K562 (cell line): ENCODE data around the gene POLD1. TPM values are rescaled to one million over a fixed set of nuclear protein-coding genes. Genes with fewer than 3 reads are reported as not detected.

Source experiments
- CBX1 ChIP-seq: sonication (generic); IDR thresholded peaks from 2 replicates; pipeline ENCODE4 v1.6.1; 2016; ENCODE audit warnings: antibody characterized with exemption, low read depth, mild to moderate bottlenecking
- CBX8 ChIP-seq: fragments of 200-600 bp; sonication (generic); IDR thresholded peaks from 2 replicates; pipeline ENCODE4 v1.6.1; 2012; ENCODE audit warnings: borderline replicate concordance, mixed run types, low read depth, mild to moderate bottlenecking, moderate library complexity, mixed read lengths, low read length, control low read depth, inconsistent platforms; ENCODE audit not compliant: poor library complexity, severe bottlenecking; ENCODE audit errors: extremely low read depth
- CREB1 ChIP-seq, 2 experiments: sonication (generic) in 1 of 2; formaldehyde crosslinking in 1 of 2; IDR thresholded peaks; 2 replicates each; pipeline versions ENCODE4 v1.6.1 to v1.8.0; 2012 to 2022; ENCODE audit warnings: inconsistent platforms in 1 of 2, mild to moderate bottlenecking in 1 of 2, missing genetic modification reagents in 1 of 2, moderate library complexity in 1 of 2
- EGR1 ChIP-seq: fragments of 450-650 bp; conservative IDR thresholded peaks from 2 replicates; pipeline ENCODE4 v1.6.1; 2017; ENCODE audit warnings: mild to moderate bottlenecking
- ETV6 ChIP-seq, 3 experiments: fragments of 150-350 bp in 1 of 3; sonication (generic) in 1 of 3; formaldehyde crosslinking in 1 of 3; IDR thresholded peaks; 2 replicates each; pipeline versions ENCODE4 v1.6.1 to v1.8.0; 2014 to 2022; ENCODE audit warnings: borderline replicate concordance in 2 of 3, low read depth in 2 of 3, antibody characterized with exemption in 1 of 3, low read length in 1 of 3, mild to moderate bottlenecking in 1 of 3, missing genetic modification reagents in 1 of 3
- HDAC8 ChIP-seq: fragments of 450-650 bp; IDR thresholded peaks from 2 replicates; pipeline ENCODE4 v1.6.1; 2016; ENCODE audit warnings: mild to moderate bottlenecking, missing genetic modification characterization, moderate library complexity, missing compliant biosample characterization
- MAX ChIP-seq: sonication (generic); formaldehyde crosslinking; IDR thresholded peaks from 2 replicates; pipeline ENCODE4 v1.9.0; 2022; ENCODE audit warnings: mild to moderate bottlenecking, missing genetic modification reagents
- NCOR1 ChIP-seq: fragments of 450-650 bp; IDR thresholded peaks from 2 replicates; pipeline ENCODE4 v1.6.1; 2016; ENCODE audit warnings: mild to moderate bottlenecking, moderate library complexity
- NEUROD1 ChIP-seq: fragments of 150-350 bp; IDR thresholded peaks from 2 replicates; pipeline ENCODE4 v1.6.1; 2014; ENCODE audit warnings: borderline replicate concordance, low read length, low read depth; ENCODE audit not compliant: partially characterized antibody
- PHB2 ChIP-seq: fragments of 450-650 bp; IDR thresholded peaks from 2 replicates; pipeline ENCODE4 v1.6.1; 2017; ENCODE audit warnings: low read depth
- PPARD ChIP-seq: fragments of 250-450 bp; sonication (Bioruptor Pico); IDR thresholded peaks from 2 replicates; pipeline ENCODE4 v1.8.0; 2022; ENCODE audit warnings: inconsistent platforms, mild to moderate bottlenecking, moderate library complexity
- SAFB ChIP-seq: fragments of 200-400 bp; formaldehyde crosslinking; IDR thresholded peaks from 2 replicates; pipeline ENCODE4 v1.6.1; 2017; ENCODE audit warnings: low read depth, low read length, borderline replicate concordance
- SAP30 ChIP-seq: fragments of 200-600 bp; sonication (generic); IDR thresholded peaks from 2 replicates; pipeline ENCODE4 v1.6.1; 2012; ENCODE audit warnings: borderline replicate concordance, low read depth, mild to moderate bottlenecking, moderate library complexity, low read length, control low read depth, inconsistent platforms; ENCODE audit not compliant: insufficient read depth, poor library complexity, severe bottlenecking
- TFAM ChIP-seq: fragments of 250-450 bp; sonication (Bioruptor Pico); conservative IDR thresholded peaks from 2 replicates; pipeline ENCODE4 v1.5.0; 2021; ENCODE audit warnings: mild to moderate bottlenecking, moderate library complexity
- ZBED1 ChIP-seq: IDR thresholded peaks from 2 replicates; pipeline ENCODE4 v1.6.1; 2014
- ZBTB7A ChIP-seq: IDR thresholded peaks from 2 replicates; pipeline ENCODE4 v1.6.1; 2011; ENCODE audit warnings: low read depth, mild to moderate bottlenecking, low read length, moderate library complexity, borderline replicate concordance; ENCODE audit not compliant: control insufficient read depth
- ZC3H11A ChIP-seq: IDR thresholded peaks from 2 replicates; pipeline ENCODE4 v1.6.1; 2012; ENCODE audit warnings: low read depth, low read length, improper control_type of control experiment
- ZKSCAN3 ChIP-seq: fragments of 250-450 bp; sonication (Bioruptor Pico); IDR thresholded peaks from 2 replicates; pipeline ENCODE4 v1.4.0; 2020
- ZNF740 ChIP-seq, 3 experiments: fragments of 200-800 bp in 1 of 3; sonication (Bioruptor generic) in 1 of 3; sonication (generic) in 1 of 3; formaldehyde crosslinking in 1 of 3; IDR thresholded peaks; 2 replicates each; pipeline versions ENCODE4 v1.6.1 to v1.8.0; 2016 to 2022; ENCODE audit warnings: mild to moderate bottlenecking in 2 of 3, missing compliant biosample characterization in 2 of 3, missing genetic modification characterization in 2 of 3, missing genetic modification reagents in 1 of 3
- polyA plus RNA-seq, 8 experiments: library from polyadenylated mRNA; depleted of rRNA in 4 of 8; stranded (reverse) in 5 of 8; unstranded in 3 of 8; fragments of >200 nt; fragmentation: Nextera tagmentation in 2 of 8; fragmentation: Illumina TruSeq in 1 of 8; extraction: Ambion mirVana in 2 of 8; extraction: Trizol in 1 of 8; gene quantifications; 2 replicates each; pipeline versions ENCODE4 v1.2.1 to v1.2.3, GENCODE V29; 2011 to 2014; ENCODE audit warnings: inconsistent platforms in 1 of 8, missing spikeins in 1 of 8
- total RNA-seq, 7 experiments: library from RNA; depleted of rRNA in 6 of 7; stranded (reverse); fragments of >200 nt in 6 of 7; fragmentation: Illumina TruSeq in 2 of 7; extraction: Trizol in 2 of 7; gene quantifications; 2 replicates each; pipeline versions ENCODE4 v1.2.1 to v1.2.3, GENCODE V29; 2011 to 2021; ENCODE audit warnings: low replicate concordance in 1 of 7
- TF ChIP-seq, protein P1 (sequence below): fragments of 250-450 bp; sonication (Bioruptor Pico); IDR thresholded peaks from 2 replicates; pipeline ENCODE4 v1.5.0; 2022; ENCODE audit warnings: mild to moderate bottlenecking

Gene POLD1
- total and polyA plus RNA-seq, 9 of the 15 experiments (the other 6 are each of a cell fraction or from before 2014, with no cell fraction given) = 1.3 to 312 (median 47.8) TPM

DNA sequence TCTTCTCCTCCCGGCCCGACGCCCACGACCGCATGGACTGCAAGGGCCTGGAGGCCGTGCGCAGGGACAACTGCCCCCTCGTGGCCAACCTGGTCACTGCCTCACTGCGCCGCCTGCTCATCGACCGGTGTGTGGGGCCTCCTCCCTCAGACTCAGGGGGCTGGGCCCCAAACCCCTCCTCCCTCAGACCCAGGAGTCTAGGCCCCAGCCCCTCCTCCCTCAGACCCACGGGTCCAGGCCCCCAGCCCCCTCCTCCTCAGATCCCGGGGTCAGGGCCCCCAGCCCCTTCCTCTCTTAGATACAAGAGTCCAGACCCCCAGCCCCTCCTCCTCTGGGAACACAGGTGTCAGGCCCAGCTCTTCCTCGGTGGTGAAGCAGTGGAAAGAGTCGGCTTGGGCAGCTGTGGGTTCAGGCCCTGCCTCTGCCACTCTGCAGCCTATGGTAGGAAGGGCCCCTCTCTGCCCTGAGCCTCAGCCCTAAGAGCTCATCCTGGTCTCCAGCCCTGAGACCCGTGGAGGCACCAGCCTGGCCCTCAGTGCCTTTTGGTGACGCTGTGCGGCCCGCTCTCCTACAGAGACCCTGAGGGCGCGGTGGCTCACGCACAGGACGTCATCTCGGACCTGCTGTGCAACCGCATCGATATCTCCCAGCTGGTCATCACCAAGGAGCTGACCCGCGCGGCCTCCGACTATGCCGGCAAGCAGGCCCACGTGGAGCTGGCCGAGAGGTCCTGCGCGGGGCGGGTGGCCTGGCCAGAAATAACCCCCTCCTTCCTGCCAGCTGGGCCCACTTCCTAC, 30.9 kb downstream of the POLD1 start (continued):
- TF ChIP-seq NCOR1 (no peak; the same call in 1 of the 2 replicates), SAFB (no peak), ETV6 (IDR thresholded peaks at IDR 0.05; ENCODE audit: borderline replicate concordance in 1 of 2, low read depth in 2 of 2, low read length in 1 of 2) (no peak), ETV6 (CRISPR knock-in tag; IDR thresholded peaks at IDR 0.05; ENCODE audit: borderline replicate concordance) (no peak), NEUROD1 (no peak), ZBTB7A (peak; percentile 92), CREB1 (IDR thresholded peaks at IDR 0.05) (peak; percentile 32; the same call in 1 of the 2 replicates), CREB1 (CRISPR knock-in tag; IDR thresholded peaks at IDR 0.05) (peak; percentile 73), CBX1 (peak; percentile 56; the same call in 1 of the 2 replicates), ZBED1 (peak; percentile 42; the same call in 1 of the 2 replicates), ZC3H11A (no peak), PHB2 (no peak), ZNF740 (CRISPR knock-in tag; IDR thresholded peaks at IDR 0.05) (no peak), ZNF740 (tag; IDR thresholded peaks at IDR 0.05) (no peak), EGR1 (peak; percentile 95), PPARD (CRISPR knock-in tag) (no peak), HDAC8 (no peak), TFAM (no peak), CBX8 (no peak), ZKSCAN3 (CRISPR knock-in tag) (no peak), SAP30 (no peak), MAX (peak; percentile 97)
- TF ChIP-seq, protein P1, sequence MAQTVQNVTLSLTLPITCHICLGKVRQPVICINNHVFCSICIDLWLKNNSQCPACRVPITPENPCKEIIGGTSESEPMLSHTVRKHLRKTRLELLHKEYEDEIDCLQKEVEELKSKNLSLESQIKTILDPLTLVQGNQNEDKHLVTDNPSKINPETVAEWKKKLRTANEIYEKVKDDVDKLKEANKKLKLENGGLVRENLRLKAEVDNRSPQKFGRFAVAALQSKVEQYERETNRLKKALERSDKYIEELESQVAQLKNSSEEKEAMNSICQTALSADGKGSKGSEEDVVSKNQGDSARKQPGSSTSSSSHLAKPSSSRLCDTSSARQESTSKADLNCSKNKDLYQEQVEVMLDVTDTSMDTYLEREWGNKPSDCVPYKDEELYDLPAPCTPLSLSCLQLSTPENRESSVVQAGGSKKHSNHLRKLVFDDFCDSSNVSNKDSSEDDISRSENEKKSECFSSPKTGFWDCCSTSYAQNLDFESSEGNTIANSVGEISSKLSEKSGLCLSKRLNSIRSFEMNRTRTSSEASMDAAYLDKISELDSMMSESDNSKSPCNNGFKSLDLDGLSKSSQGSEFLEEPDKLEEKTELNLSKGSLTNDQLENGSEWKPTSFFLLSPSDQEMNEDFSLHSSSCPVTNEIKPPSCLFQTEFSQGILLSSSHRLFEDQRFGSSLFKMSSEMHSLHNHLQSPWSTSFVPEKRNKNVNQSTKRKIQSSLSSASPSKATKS (CRISPR knock-in tag) = no peak
